ENCODE data around the gene DENND5B. TPM values are rescaled to one million over a fixed set of nuclear protein-coding genes. Genes with fewer than 3 reads are reported as not detected.
"Not testable (repeated sequence)": the region's sequence is repeated elsewhere in the genome, so short reads cannot be mapped to it uniquely, and the experiment has no call there.

Gene DENND5B
- total RNA-seq, 1 donor from 2014 or later = 11.3 TPM

- peak; percentile 9 for DNase-seq
Measured at GRCh38 chr12:31591380-31591901, 505 bp upstream of the DENND5B start.

- DNase-seq = no peak
Measured at GRCh38 chr12:31589904-31590641, 863 bp downstream of the DENND5B start.

- no peak for DNase-seq
Measured at GRCh38 chr12:31589598-31589903, 1.4 kb downstream of the DENND5B start.

- no peak for DNase-seq
Measured at GRCh38 chr12:31588976-31589375, 2.0 kb downstream of the DENND5B start.

GRCh38 chr12:31586728-31587127, 4.2 kb downstream of the DENND5B start:
- DNase-seq = no peak

GRCh38 chr12:31585895-31586294, 5.0 kb downstream of the DENND5B start:
- DNase-seq = no peak

GRCh38 chr12:31585271-31585670, 5.7 kb downstream of the DENND5B start:
- no peak for DNase-seq

GRCh38 chr12:31584782-31585181, 6.2 kb downstream of the DENND5B start:
- no peak for DNase-seq

GRCh38 chr12:31583878-31584277, 7.1 kb downstream of the DENND5B start:
- no peak for DNase-seq

- DNase-seq = no peak
Measured at GRCh38 chr12:31582155-31582554, 8.8 kb downstream of the DENND5B start.

GRCh38 chr12:31578632-31579031, 12.3 kb downstream of the DENND5B start:
- DNase-seq = no peak

- no peak for DNase-seq
Measured at GRCh38 chr12:31574803-31575575, 15.9 kb downstream of the DENND5B start.

- not testable (repeated sequence) for DNase-seq
Measured at GRCh38 chr12:31574367-31574766, 16.6 kb downstream of the DENND5B start.

- no peak for DNase-seq
Measured at GRCh38 chr12:31572900-31573600, 17.9 kb downstream of the DENND5B start.

GRCh38 chr12:31570880-31571279, 20.1 kb downstream of the DENND5B start:
- no peak for DNase-seq

GRCh38 chr12:31569517-31569916, 21.4 kb downstream of the DENND5B start:
- not testable (repeated sequence) for DNase-seq

GRCh38 chr12:31568498-31568897, 22.4 kb downstream of the DENND5B start:
- no peak for DNase-seq

- no peak for DNase-seq
Measured at GRCh38 chr12:31567029-31567428, 23.9 kb downstream of the DENND5B start.

- DNase-seq = no peak
Measured at GRCh38 chr12:31566547-31566946, 24.4 kb downstream of the DENND5B start.

- no peak for DNase-seq
Measured at GRCh38 chr12:31562594-31563328, 28.2 kb downstream of the DENND5B start.

GRCh38 chr12:31560516-31560915, 30.4 kb downstream of the DENND5B start:
- no peak for DNase-seq

- no peak for DNase-seq
Measured at GRCh38 chr12:31558521-31558920, 32.4 kb downstream of the DENND5B start.

All from skin of body (tissue), 2 donors.